Keratinocyte (primary cell): Measurements from ENCODE around the gene INO80D. TPM values are rescaled to one million over a fixed set of nuclear protein-coding genes. Genes with fewer than 3 reads are reported as not detected.

Experiments
- DNase-seq: peaks from one replicate; pipeline ENCODE4 v3.0.0-alpha.2; 2011; ENCODE audit warnings: low read depth, missing footprints, low spot score
- FAIRE-seq: peaks from 2 replicates; lab custom pipeline; 2011; peaks lifted over from hg19 to GRCh38; lab: Jason Lieb, UNC
- H2AFZ ChIP-seq: 2 replicates; pipeline ENCODE4 v1.6.0; 2012; ENCODE audit warnings: low read length, control low read depth, inconsistent platforms; ENCODE audit not compliant: control insufficient read depth
- H3K27ac ChIP-seq: 2 replicates; pipeline ENCODE4 v1.5.1; 2011; ENCODE audit warnings: low read length; ENCODE audit not compliant: control insufficient read depth, insufficient read depth
- H3K27me3 ChIP-seq: 3 replicates; pipeline ENCODE4 v1.6.0; 2011; ENCODE audit warnings: low read length; ENCODE audit not compliant: control insufficient read depth, insufficient read depth; ENCODE audit errors: extremely low read depth
- H3K36me3 ChIP-seq, 2 experiments: 2 replicates in 1 of 2; 3 replicates in 1 of 2; pipeline ENCODE4 v1.5.1; 2011; ENCODE audit warnings: low read length in 2 of 2, mild to moderate bottlenecking in 1 of 2; ENCODE audit not compliant: control insufficient read depth in 2 of 2, insufficient read depth in 2 of 2; ENCODE audit errors: extremely low read depth in 1 of 2
- H3K4me1 ChIP-seq: 3 replicates; pipeline ENCODE4 v1.5.1; 2011; ENCODE audit warnings: low read length; ENCODE audit not compliant: control insufficient read depth, insufficient read depth; ENCODE audit errors: extremely low read depth
- H3K4me2 ChIP-seq: 3 replicates; pipeline ENCODE4 v1.6.0; 2011; ENCODE audit warnings: low read depth, low read length; ENCODE audit not compliant: control insufficient read depth, insufficient read depth; ENCODE audit errors: extremely low read depth
- H3K4me3 ChIP-seq, 3 experiments: fragments of 200-600 bp in 1 of 3; sonication (generic) in 1 of 3; 2 replicates in 2 of 3; 3 replicates in 1 of 3; pipeline ENCODE4 v1.5.1; 2011 to 2016; ENCODE audit warnings: low read length in 3 of 3, mild to moderate bottlenecking in 3 of 3, control low read depth in 2 of 3, inconsistent platforms in 1 of 3, low read depth in 1 of 3, mixed read lengths in 1 of 3, mixed run types in 1 of 3, moderate library complexity in 1 of 3; ENCODE audit not compliant: control insufficient read depth in 2 of 3, insufficient read depth in 2 of 3; ENCODE audit errors: extremely low read depth in 1 of 3
- H3K79me2 ChIP-seq: 2 replicates; pipeline ENCODE4 v1.6.0; 2012; ENCODE audit warnings: low read length; ENCODE audit not compliant: control insufficient read depth, insufficient read depth
- H3K9ac ChIP-seq: 3 replicates; pipeline ENCODE4 v1.6.0; 2011; ENCODE audit warnings: low read length; ENCODE audit not compliant: control insufficient read depth, insufficient read depth; ENCODE audit errors: extremely low read depth
- H3K9me1 ChIP-seq: 3 replicates; pipeline ENCODE4 v1.6.0; 2011; ENCODE audit warnings: low read length; ENCODE audit not compliant: control insufficient read depth, insufficient read depth; ENCODE audit errors: extremely low read depth
- H3K9me3 ChIP-seq: 2 replicates; pipeline ENCODE4 v1.5.1; 2012; ENCODE audit warnings: low read depth, low read length; ENCODE audit not compliant: control insufficient read depth
- H4K20me1 ChIP-seq: 3 replicates; pipeline ENCODE4 v1.6.0; 2011; ENCODE audit warnings: low read length; ENCODE audit not compliant: control insufficient read depth, insufficient read depth; ENCODE audit errors: extremely low read depth
- EZH2 ChIP-seq: IDR thresholded peaks from one replicate; pipeline ENCODE4 v1.6.1; 2012; ENCODE audit warnings: inconsistent platforms, mild to moderate bottlenecking, low read length, moderate library complexity
- dilution Hi-C: fragments of 300-500 bp; cut with MboI; formaldehyde crosslinking; loops from one replicate; pipeline ENCODE4 v1.7.0; 2020; ENCODE audit warnings: low sequenced_read_pairs; ENCODE audit not compliant: extremely low pct_ligation_motif_present
- polyA plus RNA-seq, 5 experiments: library from polyadenylated mRNA; depleted of rRNA in 3 of 5; stranded (reverse) in 3 of 5; stranded (forward) in 1 of 5; unstranded in 1 of 5; fragments of >200 nt; gene quantifications; 1 replicate in 1 of 5; 2 replicates in 3 of 5; 3 replicates in 1 of 5; pipeline versions ENCODE4 v1.2.1 to v1.2.3, GENCODE V29; 2011 to 2012; ENCODE audit warnings: missing spikeins in 2 of 5, low read depth in 1 of 5, low replicate concordance in 1 of 5
- TF ChIP-seq, protein P1 (sequence below), 3 experiments: IDR thresholded peaks in 1 of 3; conservative IDR thresholded peaks in 1 of 3; optimal IDR thresholded peaks in 1 of 3; 2 replicates in 2 of 3; 3 replicates in 1 of 3; pipeline versions ENCODE3 to v1.5.1; 2011; ENCODE audit warnings: low read length in 3 of 3, mild to moderate bottlenecking in 3 of 3, moderate library complexity in 2 of 3, control low read depth in 1 of 3, inconsistent platforms in 1 of 3; ENCODE audit not compliant: insufficient read depth in 2 of 3; ENCODE audit errors: extremely low read depth in 1 of 3

The INO80D gene
- polyA plus RNA-seq, 1 donor (not counting 4 experiments of a cell fraction or from before 2014, with no cell fraction given), result 4.1 TPM

DNA sequence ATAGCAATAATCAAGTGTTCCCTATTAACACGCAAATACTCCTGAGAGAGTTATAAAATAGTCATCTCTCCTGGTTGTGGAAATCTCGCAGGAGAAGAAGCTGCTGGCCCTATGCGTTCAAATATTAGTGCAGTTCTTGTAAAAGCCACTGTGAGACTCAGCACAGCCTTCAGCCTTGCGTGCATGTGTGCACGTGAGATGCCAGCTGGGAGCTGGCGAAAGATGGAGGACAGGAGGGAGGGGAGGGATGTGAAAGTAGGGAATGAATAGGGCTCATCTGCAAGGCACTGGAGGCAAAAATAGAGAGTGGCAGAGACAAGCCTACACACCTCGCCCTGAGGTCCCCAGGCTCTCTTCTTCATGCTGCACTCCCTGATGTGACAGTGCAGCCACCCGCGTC is 126.5 kb downstream of the INO80D start:
- Histone ChIP-seq H2AFZ (no peak overlapping the region), H3K36me3 (no peaks in the 10 kb centered on the region), H3K9me3 (no peaks in the 10 kb centered on the region), H3K27ac (no peak overlapping the region), H3K27me3 (no peaks in the 10 kb centered on the region), H3K79me2 (no peaks in the 10 kb centered on the region), H3K9ac (no peak overlapping the region), H3K4me3 (no peak overlapping the region), H3K9me1 (no peaks in the 10 kb centered on the region), H3K4me1 (no peaks in the 10 kb centered on the region), H3K4me2 (no peak overlapping the region), H4K20me1 (no peaks in the 10 kb centered on the region)
- TF ChIP-seq EZH2, result no peak
- TF ChIP-seq, protein P1, sequence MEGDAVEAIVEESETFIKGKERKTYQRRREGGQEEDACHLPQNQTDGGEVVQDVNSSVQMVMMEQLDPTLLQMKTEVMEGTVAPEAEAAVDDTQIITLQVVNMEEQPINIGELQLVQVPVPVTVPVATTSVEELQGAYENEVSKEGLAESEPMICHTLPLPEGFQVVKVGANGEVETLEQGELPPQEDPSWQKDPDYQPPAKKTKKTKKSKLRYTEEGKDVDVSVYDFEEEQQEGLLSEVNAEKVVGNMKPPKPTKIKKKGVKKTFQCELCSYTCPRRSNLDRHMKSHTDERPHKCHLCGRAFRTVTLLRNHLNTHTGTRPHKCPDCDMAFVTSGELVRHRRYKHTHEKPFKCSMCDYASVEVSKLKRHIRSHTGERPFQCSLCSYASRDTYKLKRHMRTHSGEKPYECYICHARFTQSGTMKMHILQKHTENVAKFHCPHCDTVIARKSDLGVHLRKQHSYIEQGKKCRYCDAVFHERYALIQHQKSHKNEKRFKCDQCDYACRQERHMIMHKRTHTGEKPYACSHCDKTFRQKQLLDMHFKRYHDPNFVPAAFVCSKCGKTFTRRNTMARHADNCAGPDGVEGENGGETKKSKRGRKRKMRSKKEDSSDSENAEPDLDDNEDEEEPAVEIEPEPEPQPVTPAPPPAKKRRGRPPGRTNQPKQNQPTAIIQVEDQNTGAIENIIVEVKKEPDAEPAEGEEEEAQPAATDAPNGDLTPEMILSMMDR (optimal IDR thresholded peaks at IDR 0.05 in 1 of 3, IDR thresholded peaks at IDR 0.05 in 1 of 3, conservative IDR thresholded peaks at IDR 0.05 in 1 of 3; ENCODE audit: extremely low read depth in 1 of 3, insufficient read depth in 2 of 3, low read length in 3 of 3), result no peak
- dilution Hi-C loops, result no loop called here
- no peak for DNase-seq
- no peak for FAIRE-seq

DNA sequence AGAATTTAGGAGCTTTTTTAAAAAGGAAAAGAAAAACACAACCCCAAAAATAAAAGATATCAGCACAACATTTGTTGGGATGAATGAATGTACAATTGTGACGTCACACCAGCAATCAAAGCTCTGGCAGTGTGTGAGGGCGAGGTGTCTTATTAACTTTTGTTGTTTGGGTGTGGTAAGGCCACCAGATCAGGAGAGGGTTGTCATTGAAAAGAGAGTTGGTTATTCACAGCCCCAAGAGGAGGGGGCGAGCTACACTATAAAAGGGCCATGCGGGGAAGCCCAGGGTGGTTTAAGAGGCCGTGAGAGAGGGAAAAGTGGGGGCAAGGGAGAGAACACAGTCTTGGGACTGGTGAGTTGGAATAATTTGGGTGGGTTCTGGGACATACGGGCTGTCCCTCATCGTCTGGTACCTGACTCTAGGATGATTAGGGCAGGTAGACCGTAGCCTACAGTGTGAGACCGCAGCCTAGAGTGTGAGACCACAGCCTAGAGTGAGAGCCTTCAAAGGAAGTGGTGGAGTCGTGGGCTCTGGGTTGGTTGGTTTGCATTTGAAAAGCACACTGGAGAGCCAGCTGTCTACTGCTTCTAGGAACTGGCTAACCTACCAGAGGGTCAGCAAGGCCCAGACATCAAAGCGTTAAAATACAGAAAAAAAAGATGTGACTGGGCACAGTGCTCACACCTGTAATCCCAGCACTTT is 128.4 kb downstream of the INO80D start:
- Histone ChIP-seq H3K36me3 (no peaks in the 10 kb centered on the region), H3K27me3 (no peaks in the 10 kb centered on the region), H3K9me1 (no peaks in the 10 kb centered on the region), H4K20me1 (no peaks in the 10 kb centered on the region), H3K4me3 (no peak overlapping the region), H2AFZ (no peak overlapping the region), H3K4me1 (no peaks in the 10 kb centered on the region), H3K9ac (no peak overlapping the region), H3K4me2 (no peak overlapping the region), H3K9me3 (no peaks in the 10 kb centered on the region), H3K79me2 (no peaks in the 10 kb centered on the region), H3K27ac (no peak overlapping the region)
- dilution Hi-C loops, result no loop called here
- no peak for DNase-seq
- no peak for FAIRE-seq
- TF ChIP-seq, protein P1 (optimal IDR thresholded peaks at IDR 0.05 in 1 of 3, IDR thresholded peaks at IDR 0.05 in 1 of 3, conservative IDR thresholded peaks at IDR 0.05 in 1 of 3; ENCODE audit: extremely low read depth in 1 of 3, insufficient read depth in 2 of 3, low read length in 3 of 3), result no peak
- TF ChIP-seq EZH2, result no peak
